Measurements from ENCODE around the gene FUT3. TPM values are rescaled to one million over a fixed set of nuclear protein-coding genes. Genes with fewer than 3 reads are reported as not detected.
"Not testable (repeated sequence)": the region's sequence is repeated elsewhere in the genome, so short reads cannot be mapped to it uniquely, and the experiment has no call there.

The FUT3 gene
- total RNA-seq, 1 experiment from 2014 or later = not detected

- Histone ChIP-seq H3T11ph (ENCODE audit: low read length) (no peak overlapping the region), H2AK5ac (ENCODE audit: insufficient read length, low read length) (no peak overlapping the region), H4K91ac (ENCODE audit: insufficient read length, low read depth, low read length) (no peak overlapping the region), H2BK20ac (ENCODE audit: low read depth, low read length, poor library complexity, severe bottlenecking) (no peak overlapping the region), H3K18ac (ENCODE audit: insufficient read length, low read depth, low read length) (no peak overlapping the region), H3K9ac (ENCODE audit: extremely low read depth, insufficient read length, low read length) (no peak overlapping the region), H3K9me3 (ENCODE audit: control insufficient read depth, low read depth, low read length) (no peaks in the 10 kb centered on the region), H3K27ac (ENCODE audit: insufficient read length, low read depth, low read length) (no peak overlapping the region), H3K4me1 (ENCODE audit: insufficient read depth, low read length) (no peaks in the 10 kb centered on the region), H2BK15ac (ENCODE audit: low read depth, low read length) (no peak overlapping the region), H2BK120ac (ENCODE audit: low read depth, low read length, poor library complexity, severe bottlenecking) (no peak overlapping the region), H4K5ac (ENCODE audit: insufficient read length, low read depth, low read length) (no peak overlapping the region), H4K20me1 (ENCODE audit: control insufficient read depth, insufficient read depth, insufficient read length) (no peaks in the 10 kb centered on the region), H3K56ac (ENCODE audit: insufficient read length, low read depth, low read length) (no peak overlapping the region), H3K23ac (ENCODE audit: insufficient read length, low read depth, low read length) (no peak overlapping the region), H2BK12ac (ENCODE audit: insufficient read length, low read depth, low read length) (no peak overlapping the region), H3K79me1 (ENCODE audit: insufficient read depth, low read depth, low read length, poor library complexity, severe bottlenecking) (no peaks in the 10 kb centered on the region), H3K79me2 (ENCODE audit: insufficient read depth, low read length) (no peaks in the 10 kb centered on the region), H3K14ac (ENCODE audit: insufficient read depth, low read length) (no peak overlapping the region), H3K27me3 (ENCODE audit: insufficient read depth, low read length) (no peaks in the 10 kb centered on the region), H3K4ac (ENCODE audit: low read depth, low read length) (no peak overlapping the region), H2AFZ (ENCODE audit: low read length) (no peak overlapping the region), H3K4me2 (ENCODE audit: insufficient read depth, insufficient read length, low read length) (no peak overlapping the region), H3K23me2 (ENCODE audit: insufficient read length, low read depth, low read length, poor library complexity, severe bottlenecking) (no peaks in the 10 kb centered on the region), H4K8ac (replicated peaks; ENCODE audit: insufficient read length, low read depth, low read length) (no peak overlapping the region), H2BK5ac (ENCODE audit: insufficient read length, low read length) (no peak overlapping the region)
- peaks cover 0 to 4% of the 10 kb centered on the region in 2 experiments; a peak in 3 of 5 replicates for H3K9me3 Mint-ChIP-seq
- no peaks in the 10 kb centered on the region for H3K4me1 Mint-ChIP-seq
- no peak for DNase-seq
- H3K4me3 Mint-ChIP-seq = no peak overlapping the region
- H3K27ac Mint-ChIP-seq = no peak overlapping the region
- H3K36me3 Mint-ChIP-seq (ENCODE audit: insufficient read depth in 1 of 3, low read depth in 3 of 3) = no peaks in the 10 kb centered on the region
- WGBS (ENCODE audit: extremely low coverage, insufficient read length, low lambda C conversion rate) = no CpG with 5 or more reads among the region's 21 CpGs
- H3K27me3 Mint-ChIP-seq (ENCODE audit: low read depth) = peaks cover 11% of the 10 kb centered on the region
- no peak for TF ChIP-seq CTCF (conservative IDR thresholded peaks at IDR 0.05)
These were observed 7.8 kb downstream of the FUT3 start for GRCh38 chr19:5843295-5843927.

GRCh38 chr19:5841735-5842111 is 9.5 kb downstream of the FUT3 start:
- H2BK20ac ChIP-seq (ENCODE audit: low read depth, low read length, poor library complexity, severe bottlenecking); H3K27ac ChIP-seq (ENCODE audit: insufficient read length, low read depth, low read length); H2BK12ac ChIP-seq (ENCODE audit: insufficient read length, low read depth, low read length); H3K14ac ChIP-seq (ENCODE audit: insufficient read depth, low read length); H3K4me2 ChIP-seq (ENCODE audit: insufficient read depth, insufficient read length, low read length); H4K5ac ChIP-seq (ENCODE audit: insufficient read length, low read depth, low read length); H2AK5ac ChIP-seq (ENCODE audit: insufficient read length, low read length); H3K79me1 ChIP-seq (ENCODE audit: insufficient read depth, low read depth, low read length, poor library complexity, severe bottlenecking); H3K56ac ChIP-seq (ENCODE audit: insufficient read length, low read depth, low read length); H3K18ac ChIP-seq (ENCODE audit: insufficient read length, low read depth, low read length); H3K4ac ChIP-seq (ENCODE audit: low read depth, low read length); H3K4me1 Mint-ChIP-seq; H3K4me1 ChIP-seq (ENCODE audit: insufficient read depth, low read length); H3K9me3 ChIP-seq (ENCODE audit: control insufficient read depth, low read depth, low read length); H3K27me3 ChIP-seq (ENCODE audit: insufficient read depth, low read length); H3K4me3 Mint-ChIP-seq; H3K23ac ChIP-seq (ENCODE audit: insufficient read length, low read depth, low read length); DNase-seq; H4K8ac ChIP-seq (replicated peaks; ENCODE audit: insufficient read length, low read depth, low read length); H3K23me2 ChIP-seq (ENCODE audit: insufficient read length, low read depth, low read length, poor library complexity, severe bottlenecking); H2BK5ac ChIP-seq (ENCODE audit: insufficient read length, low read length); H3T11ph ChIP-seq (ENCODE audit: low read length); H3K9ac ChIP-seq (ENCODE audit: extremely low read depth, insufficient read length, low read length); H3K9me3 Mint-ChIP-seq; H3K36me3 Mint-ChIP-seq (ENCODE audit: insufficient read depth in 1 of 3, low read depth in 3 of 3); H2AFZ ChIP-seq (ENCODE audit: low read length); H3K79me2 ChIP-seq (ENCODE audit: insufficient read depth, low read length); H2BK120ac ChIP-seq (ENCODE audit: low read depth, low read length, poor library complexity, severe bottlenecking); H4K20me1 ChIP-seq (ENCODE audit: control insufficient read depth, insufficient read depth, insufficient read length); H4K91ac ChIP-seq (ENCODE audit: insufficient read length, low read depth, low read length); H3K27ac Mint-ChIP-seq; H2BK15ac ChIP-seq (ENCODE audit: low read depth, low read length): not testable (repeated sequence)
- no CpG with 5 or more reads among the region's 6 CpGs for WGBS (ENCODE audit: extremely low coverage, insufficient read length, low lambda C conversion rate)
- H3K27me3 Mint-ChIP-seq (ENCODE audit: low read depth) = peaks cover 14% of the 10 kb centered on the region

Data from H9 (cell line).